HepG2 (cell line): ENCODE data around the gene FLAD1. TPM values are rescaled to one million over a fixed set of nuclear protein-coding genes. Genes with fewer than 3 reads are reported as not detected.

Experiments used
- ATAC-seq: fragments of 200-7000 bp; cut with Tn5 transposase; 3 replicates; pipeline ENCODE4 v1.9.1; 2020; ENCODE audit warnings: mild to moderate bottlenecking, moderate library complexity
- BruUV-seq: library from RNA; stranded (reverse); fragments of 400-500 nt; replicated peaks from 2 replicates; lab custom pipeline; 2021; lab: Mats Ljungman, UMichigan
- CTCF ChIA-PET: fragments of 300-600 bp; formaldehyde crosslinking; extraction: SDS; loops from one replicate; lab custom pipeline; 2021; ENCODE audit warnings: low total read pairs, inconsistent platforms, low intra/inter-chr PET ratio; lab: Yijun Ruan, JAX
- POLR2A ChIA-PET: fragments of 350-600 bp; sonication (Branson Sonifier 250); formaldehyde crosslinking; loops from one replicate; lab custom pipeline; 2020; ENCODE audit warnings: antibody characterized with exemption, inconsistent platforms; lab: Yijun Ruan, JAX
- DNase-seq: peaks from one replicate; pipeline ENCODE4 v3.0.0-alpha.2; 2015; ENCODE audit warnings: low spot score
- FAIRE-seq: peaks from 3 replicates; lab custom pipeline; 2011; peaks lifted over from hg19 to GRCh38; lab: Jason Lieb, UNC
- H2AFZ ChIP-seq: one replicate; pipeline ENCODE4 v1.6.1; 2011; ENCODE audit warnings: low read length, inconsistent platforms
- H3K27ac ChIP-seq: fragments of 300-600 bp; 3 replicates; pipeline ENCODE4 v1.8.0; 2011; ENCODE audit warnings: mixed run types, mild to moderate bottlenecking, mixed read lengths, low read length, inconsistent platforms; ENCODE audit not compliant: insufficient read depth; ENCODE audit errors: extremely low read length
- H3K27me3 ChIP-seq, 2 experiments: fragments of 200-600 bp in 1 of 2; 2 replicates in 1 of 2; 3 replicates in 1 of 2; pipeline versions ENCODE4 v1.6.0 to v1.8.0; 2011; ENCODE audit warnings: low read length in 2 of 2, mild to moderate bottlenecking in 2 of 2, moderate library complexity in 2 of 2, inconsistent platforms in 1 of 2; ENCODE audit not compliant: insufficient read depth in 2 of 2, control insufficient read depth in 1 of 2
- H3K36me3 ChIP-seq, 2 experiments: fragments of 200-600 bp in 1 of 2; replicated peaks in 1 of 2; 2 replicates in 1 of 2; 3 replicates in 1 of 2; pipeline versions ENCODE4 v1.5.1 to v1.8.0; 2011; ENCODE audit warnings: low read length in 2 of 2, inconsistent platforms in 1 of 2; ENCODE audit not compliant: insufficient read depth in 2 of 2, control insufficient read depth in 1 of 2
- H3K4me1 ChIP-seq: 2 replicates; pipeline ENCODE4 v1.5.1; 2012; ENCODE audit warnings: low read length, inconsistent platforms; ENCODE audit not compliant: insufficient read depth
- H3K4me2 ChIP-seq: 2 replicates; pipeline ENCODE4 v1.6.0; 2011; ENCODE audit warnings: low read depth, low read length, inconsistent platforms
- H3K4me3 ChIP-seq, 3 experiments: fragments of 200-600 bp in 1 of 3; sonication (generic), shearing (Covaris generic) in 1 of 3; replicated peaks in 1 of 3; 2 replicates each; pipeline ENCODE4 v1.5.1; 2011 to 2016; ENCODE audit warnings: low read length in 3 of 3, inconsistent platforms in 2 of 3, low read depth in 2 of 3, mild to moderate bottlenecking in 2 of 3, control low read depth in 1 of 3, mixed read lengths in 1 of 3; ENCODE audit not compliant: insufficient read depth in 1 of 3
- H3K79me2 ChIP-seq: one replicate; pipeline ENCODE4 v1.6.1; 2011; ENCODE audit warnings: low read length, inconsistent platforms; ENCODE audit not compliant: insufficient read depth
- H3K9ac ChIP-seq: 2 replicates; pipeline ENCODE4 v1.6.0; 2011; ENCODE audit warnings: mild to moderate bottlenecking, low read depth, low read length, inconsistent platforms; ENCODE audit not compliant: insufficient read depth
- H3K9me3 ChIP-seq: 2 replicates; pipeline ENCODE4 v1.5.1; 2012; ENCODE audit warnings: mild to moderate bottlenecking, low read length
- H4K20me1 ChIP-seq: 2 replicates; pipeline ENCODE4 v1.6.0; 2011; ENCODE audit warnings: inconsistent platforms, mild to moderate bottlenecking, low read length, moderate library complexity; ENCODE audit not compliant: insufficient read depth
- ELF1 ChIP-seq: sonication (generic); formaldehyde crosslinking; IDR thresholded peaks from 2 replicates; pipeline ENCODE4 v1.4.0; 2020; ENCODE audit warnings: missing genetic modification reagents
- RXRA ChIP-seq: sonication (generic); formaldehyde crosslinking; IDR thresholded peaks from 2 replicates; pipeline ENCODE4 v1.5.1; 2020; ENCODE audit warnings: missing genetic modification reagents
- ZNF672 ChIP-seq: sonication (generic); formaldehyde crosslinking; IDR thresholded peaks from 2 replicates; pipeline ENCODE4 v1.8.1; 2022; ENCODE audit warnings: missing genetic modification reagents
- ZNF83 ChIP-seq: sonication (generic); formaldehyde crosslinking; IDR thresholded peaks from 2 replicates; pipeline ENCODE4 v1.4.0; 2020; ENCODE audit warnings: missing genetic modification reagents, mild to moderate bottlenecking, borderline replicate concordance
- WGBS: methylation state at CpG from one replicate; pipeline ENCODE4 v1.1.6; 2017; ENCODE audit warnings: low lambda C conversion rate; 5-methylcytosine and 5-hydroxymethylcytosine counted together
- in situ Hi-C: cut with HindIII; loops from 2 replicates; pipeline ENCODE4 v1.10.0; 2017; ENCODE audit warnings: low pct_unique_long_range_greater_than_20kb; ENCODE audit not compliant: extremely low pct_ligation_motif_present
- intact Hi-C: fragments of 100-400 bp; cut with micrococcal nuclease; formaldehyde crosslinking; loops from one replicate; pipeline ENCODE4 v1.10.0; 2022; ENCODE audit not compliant: unreplicated experiment
- polyA plus RNA-seq, 8 experiments: library from polyadenylated mRNA; depleted of rRNA in 3 of 8; stranded (reverse) in 7 of 8; unstranded in 1 of 8; fragments of >200 nt; fragmentation: Illumina TruSeq in 4 of 8; extraction: Trizol in 4 of 8; gene quantifications; 2 replicates each; pipeline versions ENCODE4 v1.2.1 to v1.2.3, GENCODE V29; 2011 to 2016; ENCODE audit warnings: low read depth in 4 of 8, missing spikeins in 1 of 8, mixed read lengths in 1 of 8; ENCODE audit not compliant: insufficient read depth in 1 of 8
- total RNA-seq, 5 experiments: library from RNA; depleted of rRNA; stranded (reverse); fragments of >200 nt; fragmentation: Illumina TruSeq; extraction: Trizol; gene quantifications; 2 replicates each; pipeline ENCODE4 v1.2.3, GENCODE V29; 2016; ENCODE audit warnings: low read depth in 1 of 5

FLAD1 gene
- total and polyA plus RNA-seq, 2 of the 13 experiments (the other 11 are each of a cell fraction or from before 2014, with no cell fraction given), result 25.9 to 32.8 TPM

DNA sequence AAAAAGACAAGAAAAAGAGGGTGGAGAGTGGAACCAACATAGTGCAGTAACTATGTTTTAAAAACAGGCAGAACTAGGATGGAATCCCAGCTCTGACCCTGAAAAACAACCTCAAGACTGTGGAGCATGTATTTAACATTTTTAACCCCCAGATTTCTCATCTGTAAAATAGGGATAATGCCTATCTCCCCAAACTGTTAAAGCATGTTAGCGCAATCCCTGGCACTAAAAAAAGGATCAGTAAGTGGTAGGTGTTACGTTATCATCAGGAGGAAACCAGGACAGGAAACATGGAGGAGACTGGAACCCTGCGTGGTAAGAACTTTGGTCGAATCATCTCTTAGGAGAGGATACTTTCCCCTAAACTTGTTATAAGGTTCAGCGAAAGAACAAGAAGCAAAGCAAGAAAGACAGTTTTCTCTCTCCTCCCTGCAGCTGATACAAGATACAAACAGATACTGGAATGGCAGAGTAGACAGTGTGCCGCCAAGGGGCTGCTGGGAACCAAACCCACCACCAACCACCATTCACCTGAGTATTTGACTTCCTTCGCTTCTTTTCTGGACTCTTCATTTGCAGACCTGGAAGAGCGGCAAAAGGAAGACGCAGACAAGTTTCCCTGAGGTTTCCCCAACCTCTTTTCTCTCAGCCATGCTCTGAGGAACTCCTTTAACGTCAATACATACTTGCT lies 22.6 kb upstream of the FLAD1 start:
- in situ Hi-C loops, result loop anchor here (5.0 kb wide), 1 partner anchor 37 kb away; no protein-coding TSS in a partner anchor
- ChIA-PET POLR2A (interaction anchor here (0.6 to 8.3 kb wide), 11 partner anchors 13 to 124 kb away, joined by 3 to 148 read pairs (median 8); partner anchors contain the start of genes ADAM15, CKS1B, FLAD1 and PMVK), CTCF (interaction anchor here (0.6 to 3.7 kb wide), 2 partner anchors 57 to 91 kb away, joined by 3 to 24 read pairs; no protein-coding TSS in a partner anchor)
- no peak for ATAC-seq
- no peaks in the 10 kb centered on the region for H4K20me1 ChIP-seq
- TF ChIP-seq ZNF83, result no peak
- TF ChIP-seq RXRA, result no peak
- no peak for TF ChIP-seq ELF1 (CRISPR knock-in tag)
- TF ChIP-seq ZNF672 (CRISPR knock-in tag), result 0 out of 2 replicates have a peak, but pooled peaks have one; percentile 4
- WGBS, result 62% methylated on average over 10 of the region's 10 CpGs
- TSS peak; percentile 48 for BruUV-seq
- H3K4me2 ChIP-seq, result peak overlapping the region; percentile 92
- H2AFZ ChIP-seq, result no peak overlapping the region
- H3K27me3 ChIP-seq, result no peaks in the 10 kb centered on the region; a peak in 1 of 5 replicates
- peak overlapping the region; percentile 97 for H3K9ac ChIP-seq
- DNase-seq, result no peak
- no peak for FAIRE-seq
- H3K27ac ChIP-seq, result peak overlapping the region; percentile 96
- H3K79me2 ChIP-seq, result peaks cover 17% of the 10 kb centered on the region
- H3K36me3 ChIP-seq, result peaks cover 13 to 37% of the 10 kb centered on the region in 2 experiments; a peak in 4 of 5 replicates
- peak overlapping the region; percentile 72 to 87 (median 80) for H3K4me3 ChIP-seq
- H3K9me3 ChIP-seq, result no peaks in the 10 kb centered on the region
- intact Hi-C loops, result loop anchor here (2.0 kb wide), 1 partner anchor 40 kb away; no protein-coding TSS in a partner anchor
- peaks cover 51% of the 10 kb centered on the region for H3K4me1 ChIP-seq
